ENCODE data around the gene CLASRP. TPM values are rescaled to one million over a fixed set of nuclear protein-coding genes. Genes with fewer than 3 reads are reported as not detected.

CLASRP gene
- total RNA-seq, 1 experiment from 2014 or later: 79.9 TPM

DNA sequence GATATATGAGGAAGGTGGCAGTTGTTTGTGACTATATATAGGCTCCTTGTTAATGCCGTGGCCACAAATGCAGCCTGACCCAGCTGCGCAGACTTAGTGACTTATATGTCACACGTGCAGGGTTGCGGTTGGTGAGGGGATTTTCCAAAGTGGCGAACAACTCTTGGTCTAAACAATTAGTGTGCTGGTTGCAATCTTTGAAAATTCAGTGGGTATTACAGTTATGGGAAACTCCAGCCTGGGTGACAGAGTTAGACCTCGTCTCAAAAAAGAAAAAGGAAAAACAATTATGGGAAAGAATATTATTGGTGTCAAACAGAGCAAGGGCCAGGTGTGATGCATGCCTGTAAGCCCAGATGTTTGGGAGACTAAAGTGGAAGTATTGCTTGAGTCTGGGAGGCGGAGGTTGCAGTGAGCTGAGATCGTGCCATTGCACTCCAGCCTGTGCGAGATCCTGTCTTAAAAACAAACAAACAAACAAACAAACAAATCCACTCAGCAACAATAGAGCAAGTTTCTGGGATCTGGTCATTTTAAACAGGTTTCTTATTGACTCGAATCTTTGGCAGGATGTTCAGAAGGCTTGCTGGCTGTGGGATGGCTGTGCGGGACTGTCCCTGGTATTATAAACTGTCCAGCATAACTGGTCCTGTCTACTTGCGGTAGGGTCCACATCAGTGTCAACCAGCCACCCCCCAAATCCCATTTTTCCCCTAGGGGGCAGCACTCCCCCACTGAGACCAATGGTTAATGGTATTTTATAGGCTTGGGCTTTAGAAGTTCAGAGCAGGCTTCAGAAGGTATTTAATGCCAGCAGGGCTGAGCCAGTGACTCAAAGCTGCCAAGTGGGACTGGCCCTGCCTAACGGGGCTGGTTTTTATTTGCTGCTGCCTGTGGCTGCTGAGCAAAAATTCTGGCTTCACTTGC lies 22.2 kb upstream of the CLASRP start:
- Histone ChIP-seq H3K27ac (ENCODE audit: low read depth, low read length) (no peak overlapping the region), H3K27me3 (ENCODE audit: insufficient read depth, low read length) (no peaks in the 10 kb centered on the region), H3K4me1 (ENCODE audit: control insufficient read depth in 1 of 2, insufficient read depth in 2 of 2, low read length in 2 of 2) (peaks cover 5 to 10% of the 10 kb centered on the region in 2 experiments; a peak in 2 of 4 replicates), H3K9me3 (ENCODE audit: control insufficient read depth in 1 of 2, insufficient read depth in 1 of 2, low read depth in 1 of 2, low read length in 2 of 2) (no peaks in the 10 kb centered on the region), H3K4me2 (ENCODE audit: low read length) (no peak overlapping the region), H3K9me2 (ENCODE audit: insufficient read depth) (no peaks in the 10 kb centered on the region), H3K36me3 (ENCODE audit: control insufficient read depth in 1 of 2, insufficient read depth in 2 of 2, low read length in 2 of 2) (no peaks in the 10 kb centered on the region), H3K9ac (ENCODE audit: low read length) (no peak overlapping the region), H4K20me1 (ENCODE audit: insufficient read depth) (no peaks in the 10 kb centered on the region), H2AFZ (ENCODE audit: low read depth, low read length, poor library complexity, severe bottlenecking) (no peak overlapping the region), H3K79me2 (ENCODE audit: insufficient read depth, low read length) (no peaks in the 10 kb centered on the region), H3K4me3 (replicated peaks in 1 of 2; ENCODE audit: low read depth in 1 of 2, low read length in 2 of 2) (no peak overlapping the region)
- BruUV-seq (replicated peaks): no TSS peak
- ChIA-PET POLR2A (no interaction called here), CTCF (interaction anchor here (0.6 to 1.0 kb wide), 2 partner anchors 11 to 108 kb away, joined by 3 to 4 read pairs; no protein-coding TSS in a partner anchor), RAD21 (ENCODE audit: low non-redundant PET in 1 of 2, low total read pairs in 2 of 2, uncharacterized antibody in 2 of 2, unreplicated experiment in 2 of 2) (no interaction called here)
- TF ChIP-seq RAD21 (IDR thresholded peaks at IDR 0.05; ENCODE audit: low read depth): peak; percentile 87
- TF ChIP-seq POLR2AphosphoS5 (IDR thresholded peaks at IDR 0.05; ENCODE audit: low read depth, low read length): no peak
- TF ChIP-seq ZFX (IDR thresholded peaks at IDR 0.05): no peak
- no peak for TF ChIP-seq CBX3 (IDR thresholded peaks at IDR 0.05; ENCODE audit: low read depth)
- no peak for TF ChIP-seq ZNF274 (IDR thresholded peaks at IDR 0.05; ENCODE audit: low read depth, low read length)
- no peak for TF ChIP-seq EGR1 (IDR thresholded peaks at IDR 0.05; ENCODE audit: low read depth)
- no peak for TF ChIP-seq JUND (IDR thresholded peaks at IDR 0.05)
- no peak for TF ChIP-seq SP1 (IDR thresholded peaks at IDR 0.05; ENCODE audit: low read depth)
- TF ChIP-seq POLR2A (IDR thresholded peaks at IDR 0.05; ENCODE audit: borderline replicate concordance, extremely low read depth, insufficient read depth, insufficient read length): no peak
- TF ChIP-seq, protein P1, sequence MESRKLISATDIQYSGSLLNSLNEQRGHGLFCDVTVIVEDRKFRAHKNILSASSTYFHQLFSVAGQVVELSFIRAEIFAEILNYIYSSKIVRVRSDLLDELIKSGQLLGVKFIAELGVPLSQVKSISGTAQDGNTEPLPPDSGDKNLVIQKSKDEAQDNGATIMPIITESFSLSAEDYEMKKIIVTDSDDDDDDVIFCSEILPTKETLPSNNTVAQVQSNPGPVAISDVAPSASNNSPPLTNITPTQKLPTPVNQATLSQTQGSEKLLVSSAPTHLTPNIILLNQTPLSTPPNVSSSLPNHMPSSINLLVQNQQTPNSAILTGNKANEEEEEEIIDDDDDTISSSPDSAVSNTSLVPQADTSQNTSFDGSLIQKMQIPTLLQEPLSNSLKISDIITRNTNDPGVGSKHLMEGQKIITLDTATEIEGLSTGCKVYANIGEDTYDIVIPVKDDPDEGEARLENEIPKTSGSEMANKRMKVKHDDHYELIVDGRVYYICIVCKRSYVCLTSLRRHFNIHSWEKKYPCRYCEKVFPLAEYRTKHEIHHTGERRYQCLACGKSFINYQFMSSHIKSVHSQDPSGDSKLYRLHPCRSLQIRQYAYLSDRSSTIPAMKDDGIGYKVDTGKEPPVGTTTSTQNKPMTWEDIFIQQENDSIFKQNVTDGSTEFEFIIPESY (IDR thresholded peaks at IDR 0.05; ENCODE audit: extremely low read depth, insufficient replicate concordance, low read length): no peak
- TF ChIP-seq CEBPB (IDR thresholded peaks at IDR 0.05; ENCODE audit: low read depth): no peak
- TF ChIP-seq, protein P2, sequence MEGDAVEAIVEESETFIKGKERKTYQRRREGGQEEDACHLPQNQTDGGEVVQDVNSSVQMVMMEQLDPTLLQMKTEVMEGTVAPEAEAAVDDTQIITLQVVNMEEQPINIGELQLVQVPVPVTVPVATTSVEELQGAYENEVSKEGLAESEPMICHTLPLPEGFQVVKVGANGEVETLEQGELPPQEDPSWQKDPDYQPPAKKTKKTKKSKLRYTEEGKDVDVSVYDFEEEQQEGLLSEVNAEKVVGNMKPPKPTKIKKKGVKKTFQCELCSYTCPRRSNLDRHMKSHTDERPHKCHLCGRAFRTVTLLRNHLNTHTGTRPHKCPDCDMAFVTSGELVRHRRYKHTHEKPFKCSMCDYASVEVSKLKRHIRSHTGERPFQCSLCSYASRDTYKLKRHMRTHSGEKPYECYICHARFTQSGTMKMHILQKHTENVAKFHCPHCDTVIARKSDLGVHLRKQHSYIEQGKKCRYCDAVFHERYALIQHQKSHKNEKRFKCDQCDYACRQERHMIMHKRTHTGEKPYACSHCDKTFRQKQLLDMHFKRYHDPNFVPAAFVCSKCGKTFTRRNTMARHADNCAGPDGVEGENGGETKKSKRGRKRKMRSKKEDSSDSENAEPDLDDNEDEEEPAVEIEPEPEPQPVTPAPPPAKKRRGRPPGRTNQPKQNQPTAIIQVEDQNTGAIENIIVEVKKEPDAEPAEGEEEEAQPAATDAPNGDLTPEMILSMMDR (IDR thresholded peaks at IDR 0.05 in 2 of 3, conservative IDR thresholded peaks at IDR 0.05 in 1 of 3; ENCODE audit: borderline replicate concordance in 1 of 3, insufficient read depth in 1 of 3, low read depth in 2 of 3, low read length in 2 of 3): peak; percentile 78 to 86 (median 79)
- TF ChIP-seq, protein P3, sequence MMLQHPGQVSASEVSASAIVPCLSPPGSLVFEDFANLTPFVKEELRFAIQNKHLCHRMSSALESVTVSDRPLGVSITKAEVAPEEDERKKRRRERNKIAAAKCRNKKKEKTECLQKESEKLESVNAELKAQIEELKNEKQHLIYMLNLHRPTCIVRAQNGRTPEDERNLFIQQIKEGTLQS (IDR thresholded peaks at IDR 0.05): no peak
- no peak for TF ChIP-seq SIN3A (IDR thresholded peaks at IDR 0.05; ENCODE audit: low read depth)
- no peak for TF ChIP-seq ELF1 (IDR thresholded peaks at IDR 0.05; ENCODE audit: borderline replicate concordance, low read depth)
- intact Hi-C loops (cut with micrococcal nuclease): loop anchor here (2.0 to 5.0 kb wide), 3 partner anchors 110 to 322 kb away; partner anchors contain the start of gene EXOC3L2
- peak; percentile 42 for DNase-seq (ENCODE audit: low read depth, low spot score)
- ATAC-seq: peak; percentile 89

Measured in HCT116 (cell line).